Measurements from ENCODE around the gene DDAH1.

Gene DDAH1

DNA sequence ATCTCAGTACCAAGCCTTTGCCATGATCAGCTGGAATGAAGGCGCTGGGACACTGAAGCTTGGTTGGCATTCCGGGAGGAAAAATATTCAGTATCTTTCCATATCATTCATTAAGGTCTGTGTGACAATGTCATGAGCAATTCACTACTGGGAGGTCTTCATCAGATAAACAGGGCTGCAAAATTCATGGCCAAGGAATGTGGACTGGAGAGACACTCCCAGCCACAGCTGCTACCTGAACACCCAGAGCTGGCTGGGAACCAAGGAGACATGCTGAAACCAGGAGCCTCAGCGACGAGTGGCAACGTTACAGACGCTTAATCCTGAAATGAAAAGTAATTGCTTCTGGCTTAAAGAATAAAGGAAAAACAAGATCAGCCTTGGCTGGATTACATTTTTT lies 30.6 kb upstream of the DDAH1 start:
- POLR2A ChIA-PET = no interaction called here
- TF ChIP-seq, protein P1, sequence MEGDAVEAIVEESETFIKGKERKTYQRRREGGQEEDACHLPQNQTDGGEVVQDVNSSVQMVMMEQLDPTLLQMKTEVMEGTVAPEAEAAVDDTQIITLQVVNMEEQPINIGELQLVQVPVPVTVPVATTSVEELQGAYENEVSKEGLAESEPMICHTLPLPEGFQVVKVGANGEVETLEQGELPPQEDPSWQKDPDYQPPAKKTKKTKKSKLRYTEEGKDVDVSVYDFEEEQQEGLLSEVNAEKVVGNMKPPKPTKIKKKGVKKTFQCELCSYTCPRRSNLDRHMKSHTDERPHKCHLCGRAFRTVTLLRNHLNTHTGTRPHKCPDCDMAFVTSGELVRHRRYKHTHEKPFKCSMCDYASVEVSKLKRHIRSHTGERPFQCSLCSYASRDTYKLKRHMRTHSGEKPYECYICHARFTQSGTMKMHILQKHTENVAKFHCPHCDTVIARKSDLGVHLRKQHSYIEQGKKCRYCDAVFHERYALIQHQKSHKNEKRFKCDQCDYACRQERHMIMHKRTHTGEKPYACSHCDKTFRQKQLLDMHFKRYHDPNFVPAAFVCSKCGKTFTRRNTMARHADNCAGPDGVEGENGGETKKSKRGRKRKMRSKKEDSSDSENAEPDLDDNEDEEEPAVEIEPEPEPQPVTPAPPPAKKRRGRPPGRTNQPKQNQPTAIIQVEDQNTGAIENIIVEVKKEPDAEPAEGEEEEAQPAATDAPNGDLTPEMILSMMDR (IDR thresholded peaks at IDR 0.05; ENCODE audit: control extremely low read depth, extremely low read depth, low read depth, missing control alignments) = no peak
- DNase-seq (ENCODE audit: extremely low spot score) = no peak
- CTCF ChIA-PET = no interaction called here

DNA sequence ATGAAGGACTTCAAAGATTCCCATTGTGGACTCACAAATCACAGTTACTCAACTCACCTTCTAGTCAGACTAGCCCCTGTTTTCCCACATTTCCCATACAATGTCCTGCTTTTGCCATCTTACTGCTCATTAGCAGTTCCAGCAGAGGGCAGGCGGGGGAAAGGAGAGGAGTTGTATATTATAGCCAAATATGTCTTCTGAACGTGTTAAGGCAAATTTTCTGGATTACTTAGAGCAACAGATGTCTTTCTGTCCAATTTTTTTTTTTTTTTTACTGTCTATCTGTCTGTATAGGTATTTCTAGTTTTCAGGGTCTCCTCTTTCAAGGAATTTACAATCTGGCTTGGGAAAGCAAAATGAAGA lies 29.9 kb upstream of the DDAH1 start:
- ChIA-PET CTCF (no interaction called here), POLR2A (no interaction called here)
- TF ChIP-seq, protein P1 (IDR thresholded peaks at IDR 0.05; ENCODE audit: control extremely low read depth, extremely low read depth, low read depth, missing control alignments) = peak; percentile 6
- DNase-seq (ENCODE audit: extremely low spot score) = no peak

DNA sequence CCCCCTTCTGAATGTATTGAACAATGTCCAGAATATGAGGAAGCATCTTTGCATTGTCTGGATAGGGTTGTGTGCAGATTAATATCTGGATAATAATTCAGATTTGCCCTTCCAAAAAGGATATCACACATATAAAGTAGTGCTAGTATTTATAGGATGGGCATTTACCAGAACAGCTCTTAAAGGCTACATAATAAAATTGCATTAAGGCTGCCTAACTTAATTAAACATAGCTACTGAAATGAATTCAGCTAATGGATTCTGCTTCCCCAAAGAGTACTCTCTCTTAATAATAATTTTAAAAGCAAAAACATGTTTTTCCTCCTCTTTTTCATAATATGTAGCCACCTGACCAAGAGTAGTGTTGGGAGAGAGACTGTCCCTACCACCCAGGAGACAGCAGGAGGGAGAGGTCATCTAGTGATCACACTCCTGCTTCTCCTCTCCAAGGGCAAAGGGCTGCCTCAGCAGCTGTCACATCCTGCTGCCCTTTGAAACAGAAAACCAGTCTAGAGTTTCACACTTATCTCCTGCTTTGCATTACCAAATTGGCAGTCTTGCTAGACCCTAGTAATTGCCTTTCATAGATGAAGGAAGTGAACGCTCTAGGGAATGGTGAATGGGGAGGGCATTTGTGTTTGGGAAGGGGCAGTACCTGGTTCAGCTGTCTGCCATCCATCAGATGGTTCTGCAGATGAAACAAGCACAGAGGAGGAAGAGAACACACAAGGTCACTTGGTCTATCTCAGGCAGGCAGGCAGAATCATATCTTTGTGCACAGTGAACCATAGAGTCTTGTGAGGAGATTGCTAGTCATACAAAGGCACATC lies 29.3 kb upstream of the DDAH1 start:
- no peak for DNase-seq (ENCODE audit: extremely low spot score)
- TF ChIP-seq, protein P1 (IDR thresholded peaks at IDR 0.05; ENCODE audit: control extremely low read depth, extremely low read depth, low read depth, missing control alignments) = no peak
- ChIA-PET POLR2A (no interaction called here), CTCF (interaction anchor here (1.5 kb wide), 1 partner anchor 10 kb away, joined by 3 read pairs; no protein-coding TSS in a partner anchor)

DNA sequence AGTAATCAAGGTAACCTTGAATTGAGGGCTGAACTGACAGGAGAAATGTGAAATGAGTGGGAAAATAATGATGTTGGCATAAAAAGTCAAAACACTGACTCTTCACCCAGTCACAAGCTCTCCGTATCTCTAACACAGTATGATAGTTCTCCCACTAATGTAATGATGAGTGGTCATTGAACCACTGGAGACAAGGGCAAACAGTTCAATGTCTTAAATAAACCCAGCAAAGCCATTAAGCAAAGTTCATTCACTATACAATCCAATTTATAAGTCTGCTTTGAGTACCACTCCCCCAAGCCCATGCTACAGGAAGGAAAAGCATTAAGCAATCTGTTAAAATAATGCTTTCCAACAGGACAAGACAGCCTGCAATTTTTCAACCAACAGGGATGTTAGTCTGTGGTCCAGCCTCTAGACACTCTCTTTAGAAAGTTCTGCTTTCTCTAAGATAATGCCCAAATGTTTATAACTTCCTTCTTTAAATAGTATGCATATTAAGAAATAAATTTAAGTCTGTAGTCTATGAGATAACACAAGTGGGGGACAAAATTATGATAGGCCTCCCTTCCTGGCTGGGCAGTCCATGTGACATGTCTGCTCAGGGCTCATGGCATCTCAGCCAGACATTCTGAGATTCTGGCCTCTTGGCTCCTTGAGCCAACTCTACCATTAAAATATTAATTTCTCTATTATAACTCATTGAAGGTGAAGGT lies 25.5 kb upstream of the DDAH1 start:
- POLR2A ChIA-PET = no interaction called here
- CTCF ChIA-PET = no interaction called here
- TF ChIP-seq, protein P1 (IDR thresholded peaks at IDR 0.05; ENCODE audit: control extremely low read depth, extremely low read depth, low read depth, missing control alignments) = no peak
- no peak for DNase-seq (ENCODE audit: extremely low spot score)

DNA sequence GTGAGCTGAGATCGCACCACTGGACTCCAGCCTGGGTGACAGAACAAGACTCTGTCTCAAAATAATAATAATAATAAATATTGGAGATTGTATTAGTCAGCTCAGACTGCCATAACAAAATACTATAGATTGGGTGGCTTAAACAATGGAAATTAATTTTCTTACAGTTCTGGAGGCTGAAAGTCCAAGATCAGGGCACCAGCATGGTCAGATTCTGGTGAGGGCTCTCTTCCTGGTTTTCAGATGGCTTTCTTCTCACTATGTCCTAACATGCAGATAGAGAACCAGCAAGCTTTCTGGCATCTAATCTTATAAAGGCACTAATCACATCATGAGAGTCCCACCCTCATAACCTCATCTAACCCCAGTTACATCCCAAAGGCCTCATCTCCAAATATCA lies 23.2 kb upstream of the DDAH1 start:
- ChIA-PET POLR2A (no interaction called here), CTCF (interaction anchor here (0.9 to 1.0 kb wide), 2 partner anchors 12 to 80 kb away, joined by 3 to 4 read pairs; no protein-coding TSS in a partner anchor)
- TF ChIP-seq, protein P1 (IDR thresholded peaks at IDR 0.05; ENCODE audit: control extremely low read depth, extremely low read depth, low read depth, missing control alignments) = no peak

DNA sequence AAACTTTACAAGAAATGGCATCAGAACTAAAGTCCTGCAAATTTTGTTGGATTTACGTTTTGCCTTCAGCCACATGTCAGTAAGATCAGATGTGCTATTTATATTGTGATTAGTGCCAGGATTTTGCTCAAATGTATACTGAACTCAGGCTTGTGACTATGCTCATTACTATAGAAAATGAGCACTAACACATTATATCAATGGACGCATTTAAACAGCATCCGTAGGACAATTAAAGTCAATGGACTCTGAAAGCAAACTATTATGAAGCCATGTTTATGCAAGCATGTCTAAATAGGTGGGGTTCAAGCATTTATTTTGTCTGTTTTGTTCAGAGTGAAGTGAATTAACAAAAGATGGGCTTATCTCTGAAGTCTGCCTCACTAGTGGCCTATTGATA lies 20.6 kb upstream of the DDAH1 start:
- DNase-seq (ENCODE audit: extremely low spot score) = no peak
- TF ChIP-seq, protein P1 (IDR thresholded peaks at IDR 0.05; ENCODE audit: control extremely low read depth, extremely low read depth, low read depth, missing control alignments) = no peak
- CTCF ChIA-PET = interaction anchor here (1.1 kb wide), 1 partner anchor 18 kb away, joined by 3 read pairs; no protein-coding TSS in a partner anchor
- POLR2A ChIA-PET = no interaction called here

More for the DNA sequence above, 23.2 kb upstream of the DDAH1 start:
- DNase-seq (ENCODE audit: extremely low spot score) = no peak

All from GM10248 (cell line).